Measurements from ENCODE around the gene DDX46.
A peak's percentile ranks its signal among the peaks of the same experiment; 100 is the strongest.
"Not testable (repeated sequence)": the region's sequence is repeated elsewhere in the genome, so short reads cannot be mapped to it uniquely, and the experiment has no call there.

DDX46 gene

GRCh38 chr5:134845852-134846640, 87.5 kb downstream of the DDX46 start, which contains the start of gene C5orf24:
Gene C5orf24, plus strand, starts transcription at chr5:134845968. Its CDS starts 8,933 bp downstream, at chr5:134854901.
- peak; percentile 93 for DNase-seq (ENCODE audit: low spot score)

GRCh38 chr5:134846641-134846960, 88.0 kb downstream of the DDX46 start:
- DNase-seq (ENCODE audit: low spot score): peak; percentile 16

GRCh38 chr5:134849434-134849933, 90.9 kb downstream of the DDX46 start:
- DNase-seq (ENCODE audit: low spot score): not testable (repeated sequence)

- DNase-seq (ENCODE audit: low spot score): no peak
These were observed 92.8 kb downstream of the DDX46 start for GRCh38 chr5:134851307-134851923.

GRCh38 chr5:134856465-134856864, 97.9 kb downstream of the DDX46 start:
- DNase-seq (ENCODE audit: low spot score): not testable (repeated sequence)

GRCh38 chr5:134857401-134857800, 98.8 kb downstream of the DDX46 start:
- DNase-seq (ENCODE audit: low spot score): no peak

- no peak for DNase-seq (ENCODE audit: low spot score)
These were observed 106.1 kb downstream of the DDX46 start for GRCh38 chr5:134864707-134865106.

GRCh38 chr5:134873494-134873893, 114.9 kb downstream of the DDX46 start:
- DNase-seq (ENCODE audit: low spot score): peak; percentile 9

GRCh38 chr5:134873987-134874830, 115.6 kb downstream of the DDX46 start, which contains the start of gene TXNDC15:
Gene TXNDC15, plus strand, starts transcription at chr5:134874371. Its CDS starts 57 bp downstream, at chr5:134874428.
- DNase-seq (ENCODE audit: low spot score): peak; percentile 75

GRCh38 chr5:134874831-134875655, 116.5 kb downstream of the DDX46 start:
- DNase-seq (ENCODE audit: low spot score): peak; percentile 30

GRCh38 chr5:134877159-134877558, 118.6 kb downstream of the DDX46 start:
- no peak for DNase-seq (ENCODE audit: low spot score)

GRCh38 chr5:134878403-134878802, 119.8 kb downstream of the DDX46 start:
- DNase-seq (ENCODE audit: low spot score): no peak

- no peak for DNase-seq (ENCODE audit: low spot score)
These were observed 120.9 kb downstream of the DDX46 start for GRCh38 chr5:134879456-134879855.
